GM23248 (cell line): ENCODE data around the gene ADCY6.

Source experiments
- EZH2 ChIP-seq: fragments of 200-600 bp; sonication (generic); IDR thresholded peaks from 2 replicates; pipeline ENCODE4 v1.6.1; 2018; ENCODE audit warnings: antibody characterized with exemption, mild to moderate bottlenecking; ENCODE audit not compliant: insufficient read depth, poor library complexity, severe bottlenecking
- EZH2phosphoT487 ChIP-seq: fragments of 200-600 bp; sonication (generic); IDR thresholded peaks from 2 replicates; pipeline ENCODE4 v1.6.1; 2018; ENCODE audit warnings: antibody characterized with exemption, moderate library complexity, mild to moderate bottlenecking, low read depth; ENCODE audit not compliant: insufficient read depth

- TF ChIP-seq EZH2 = no peak
- TF ChIP-seq EZH2phosphoT487 = no peak
These were observed 31.3 kb upstream of the ADCY6 start for GRCh38 chr12:48819986-48820725.
